NCI-H526 (cell line): Measurements from ENCODE around the gene GFER.
"Not testable (repeated sequence)": the region's sequence is repeated elsewhere in the genome, so short reads cannot be mapped to it uniquely, and the experiment has no call there.

ENCODE experiments used
- DNase-seq, 2 experiments: peaks; one replicate each; lab custom pipeline; 2025; lab: John Stamatoyannopoulos, UW

The GFER gene

GRCh38 chr16:1983544-1984346, at the start of gene GFER:
TSS of gene GFER (plus strand) at chr16:1984193. CDS start at chr16:1984219, 26 bp downstream.
- DNase-seq = peak; percentile 70 to 89

- no peak for DNase-seq
Measured at GRCh38 chr16:1936945-1937479, 47.0 kb upstream of the GFER start.

GRCh38 chr16:1938316-1938715, 45.7 kb upstream of the GFER start:
- DNase-seq = no peak

- no peak for DNase-seq
Measured at GRCh38 chr16:1938910-1939309, 45.1 kb upstream of the GFER start.

- not testable (repeated sequence) for DNase-seq
Measured at GRCh38 chr16:1939833-1940232, 44.2 kb upstream of the GFER start.

- no peak for DNase-seq
Measured at GRCh38 chr16:1940273-1941161, 43.5 kb upstream of the GFER start.

- DNase-seq = peak in 1 of 2 experiments; percentile 66
Measured at GRCh38 chr16:1941162-1942046, 42.6 kb upstream of the GFER start.

- DNase-seq = no peak
Measured at GRCh38 chr16:1942047-1942809, 41.8 kb upstream of the GFER start.

GRCh38 chr16:1942810-1943726, 40.9 kb upstream of the GFER start, which contains the start of gene MSRB1:
TSS of gene MSRB1 (minus strand) at chr16:1943199. CDS start at chr16:1943156, 43 bp downstream.
- DNase-seq = peak; percentile 88 to 99

GRCh38 chr16:1944612-1945199, 39.3 kb upstream of the GFER start:
- DNase-seq = no peak

- no peak for DNase-seq
Measured at GRCh38 chr16:1945559-1946391, 38.2 kb upstream of the GFER start.

- no peak for DNase-seq
Measured at GRCh38 chr16:1946495-1947368, 37.3 kb upstream of the GFER start.

- no peak for DNase-seq
Measured at GRCh38 chr16:1947369-1947670, 36.7 kb upstream of the GFER start.

GRCh38 chr16:1949507-1949906, 34.5 kb upstream of the GFER start:
- no peak for DNase-seq

- no peak for DNase-seq
Measured at GRCh38 chr16:1950047-1950446, 33.9 kb upstream of the GFER start.

GRCh38 chr16:1950559-1950958, 33.4 kb upstream of the GFER start:
- no peak for DNase-seq

GRCh38 chr16:1953734-1954133, 30.3 kb upstream of the GFER start:
- no peak for DNase-seq
